GM20000 (cell line): Measurements from ENCODE around the gene ELF4.

Experiments used
- DNase-seq: peaks from one replicate; pipeline ENCODE4 v3.0.0; 2012; ENCODE audit warnings: low spot score
- CTCF ChIP-seq: IDR thresholded peaks from 2 replicates; pipeline ENCODE4 v1.5.1; 2012; ENCODE audit warnings: mild to moderate bottlenecking, control low read depth; ENCODE audit errors: extremely low read depth, missing control alignments

Gene ELF4

GRCh38 chrX:130139474-130140201 is 29.3 kb upstream of the ELF4 start:
- no peak for TF ChIP-seq CTCF
- DNase-seq, result no peak

- no peak for DNase-seq
Measured at GRCh38 chrX:130136961-130137360, 26.7 kb upstream of the ELF4 start.

GRCh38 chrX:130136496-130136895 is 26.2 kb upstream of the ELF4 start:
- no peak for TF ChIP-seq CTCF
- DNase-seq, result no peak

More at GRCh38 chrX:130136961-130137360, 26.7 kb upstream of the ELF4 start:
- no peak for TF ChIP-seq CTCF

GRCh38 chrX:130130990-130131389 is 20.7 kb upstream of the ELF4 start:
- no peak for DNase-seq
- no peak for TF ChIP-seq CTCF

- no peak for TF ChIP-seq CTCF
- DNase-seq, result no peak
Measured at GRCh38 chrX:130125091-130125874, 15.0 kb upstream of the ELF4 start.

GRCh38 chrX:130124577-130124976 is 14.3 kb upstream of the ELF4 start:
- no peak for TF ChIP-seq CTCF

GRCh38 chrX:130121505-130121800 is 11.2 kb upstream of the ELF4 start:
- DNase-seq, result no peak
- no peak for TF ChIP-seq CTCF

More at GRCh38 chrX:130124577-130124976, 14.3 kb upstream of the ELF4 start:
- no peak for DNase-seq
